ENCODE data around the gene FAM168A. TPM values are rescaled to one million over a fixed set of nuclear protein-coding genes. Genes with fewer than 3 reads are reported as not detected.

FAM168A gene
- total and polyA plus RNA-seq, 9 of the 15 experiments (the other 6 are each of a cell fraction or from before 2014, with no cell fraction given): 0.44 to 7.2 (median 2.9) TPM

DNA sequence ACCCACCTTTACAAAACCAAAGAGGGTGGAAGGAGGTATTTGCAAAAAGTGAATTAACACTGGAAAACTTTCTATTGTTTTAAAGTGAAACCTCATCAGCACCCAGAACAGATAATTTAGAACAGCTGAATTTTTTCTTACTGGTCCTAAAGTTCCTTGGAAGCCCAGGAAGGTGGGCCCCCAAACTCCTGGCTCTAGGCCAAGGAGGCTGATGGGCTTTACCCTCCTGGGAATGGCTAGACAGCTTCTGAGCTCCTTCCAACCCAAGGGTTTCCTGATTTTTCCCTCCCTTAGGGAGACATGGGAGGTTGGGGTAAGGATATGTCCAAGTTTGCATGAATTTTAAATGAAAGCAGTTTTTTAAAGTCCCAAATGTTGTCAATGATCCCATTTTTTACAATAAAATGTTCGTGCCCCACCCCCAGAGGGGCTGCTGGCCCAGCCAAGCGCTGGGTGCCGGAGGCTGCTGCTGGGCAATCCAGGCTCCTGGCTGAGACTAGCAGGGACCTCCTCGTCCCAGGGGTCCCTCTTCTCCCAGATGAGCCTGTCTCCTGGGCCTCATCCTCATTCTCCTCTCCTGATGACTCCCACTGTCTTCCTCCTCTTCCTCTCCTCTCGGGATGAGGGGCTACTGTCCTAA lies 193.3 kb downstream of the FAM168A start:
- Histone ChIP-seq H3K27me3 (ENCODE audit: control insufficient read depth in 2 of 2, insufficient read depth in 2 of 2, low read length in 2 of 2) (no peaks in the 10 kb centered on the region), H4K20me1 (replicated peaks; ENCODE audit: control insufficient read depth, insufficient read depth, low read length) (no peaks in the 10 kb centered on the region; the same call in 1 of the 2 replicates), H3K9me3 (replicated peaks; ENCODE audit: control insufficient read depth, insufficient read depth, low read depth, low read length) (no peaks in the 10 kb centered on the region), H3K9me1 (ENCODE audit: control insufficient read depth, insufficient read depth, low read length) (no peaks in the 10 kb centered on the region), H3K27ac (ENCODE audit: extremely low read depth, low read depth, low read length) (no peak overlapping the region), H2AFZ (ENCODE audit: low read depth, low read length) (no peak overlapping the region; the same call in 1 of the 2 replicates), H3K4me1 (replicated peaks in 1 of 2; ENCODE audit: control insufficient read depth in 2 of 2, insufficient read depth in 2 of 2, low read length in 2 of 2) (peaks cover 0 to 4% of the 10 kb centered on the region in 2 experiments; a peak in 1 of 5 replicates), H3K9ac (ENCODE audit: insufficient read depth in 1 of 2, low read depth in 2 of 2, low read length in 2 of 2) (peak overlapping the region in 1 of 2 experiments; percentile 48; a peak in 1 of 4 replicates), H3K36me3 (ENCODE audit: control insufficient read depth, insufficient read depth, low read length) (no peaks in the 10 kb centered on the region), H3K79me2 (ENCODE audit: control insufficient read depth, insufficient read depth, low read length) (no peaks in the 10 kb centered on the region), H3K4me2 (ENCODE audit: insufficient read depth, low read length) (no peak overlapping the region), H3K4me3 (no peak overlapping the region)
- DNase-seq (ENCODE audit: extremely low read depth in 1 of 4, low spot score in 3 of 4) (no peak), FAIRE-seq (no peak), ATAC-seq (no peak)
- WGBS (ENCODE audit: insufficient coverage, low coverage, missing lambda C conversion rate): 66% methylated on average over 5 of the region's 5 CpGs
- in situ Hi-C loops (cut with MboI): loop anchor here (5.0 kb wide), 1 partner anchor 253 kb away; no protein-coding TSS in a partner anchor
- ChIA-PET POLR2A (no interaction called here), CTCF (ENCODE audit: low intra/inter-chr PET ratio) (interaction anchor here (0.9 to 3.6 kb wide), 3 partner anchors 256 to 1166 kb away, joined by 3 to 37 read pairs (median 3); no protein-coding TSS in a partner anchor)
- no TSS peak for BruUV-seq (replicated peaks)
- TF ChIP-seq NFIC (IDR thresholded peaks at IDR 0.05): peak; percentile 64
- TF ChIP-seq, protein P1, sequence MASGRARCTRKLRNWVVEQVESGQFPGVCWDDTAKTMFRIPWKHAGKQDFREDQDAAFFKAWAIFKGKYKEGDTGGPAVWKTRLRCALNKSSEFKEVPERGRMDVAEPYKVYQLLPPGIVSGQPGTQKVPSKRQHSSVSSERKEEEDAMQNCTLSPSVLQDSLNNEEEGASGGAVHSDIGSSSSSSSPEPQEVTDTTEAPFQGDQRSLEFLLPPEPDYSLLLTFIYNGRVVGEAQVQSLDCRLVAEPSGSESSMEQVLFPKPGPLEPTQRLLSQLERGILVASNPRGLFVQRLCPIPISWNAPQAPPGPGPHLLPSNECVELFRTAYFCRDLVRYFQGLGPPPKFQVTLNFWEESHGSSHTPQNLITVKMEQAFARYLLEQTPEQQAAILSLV (tag; IDR thresholded peaks at IDR 0.05): no peak
- TF ChIP-seq, protein P2, sequence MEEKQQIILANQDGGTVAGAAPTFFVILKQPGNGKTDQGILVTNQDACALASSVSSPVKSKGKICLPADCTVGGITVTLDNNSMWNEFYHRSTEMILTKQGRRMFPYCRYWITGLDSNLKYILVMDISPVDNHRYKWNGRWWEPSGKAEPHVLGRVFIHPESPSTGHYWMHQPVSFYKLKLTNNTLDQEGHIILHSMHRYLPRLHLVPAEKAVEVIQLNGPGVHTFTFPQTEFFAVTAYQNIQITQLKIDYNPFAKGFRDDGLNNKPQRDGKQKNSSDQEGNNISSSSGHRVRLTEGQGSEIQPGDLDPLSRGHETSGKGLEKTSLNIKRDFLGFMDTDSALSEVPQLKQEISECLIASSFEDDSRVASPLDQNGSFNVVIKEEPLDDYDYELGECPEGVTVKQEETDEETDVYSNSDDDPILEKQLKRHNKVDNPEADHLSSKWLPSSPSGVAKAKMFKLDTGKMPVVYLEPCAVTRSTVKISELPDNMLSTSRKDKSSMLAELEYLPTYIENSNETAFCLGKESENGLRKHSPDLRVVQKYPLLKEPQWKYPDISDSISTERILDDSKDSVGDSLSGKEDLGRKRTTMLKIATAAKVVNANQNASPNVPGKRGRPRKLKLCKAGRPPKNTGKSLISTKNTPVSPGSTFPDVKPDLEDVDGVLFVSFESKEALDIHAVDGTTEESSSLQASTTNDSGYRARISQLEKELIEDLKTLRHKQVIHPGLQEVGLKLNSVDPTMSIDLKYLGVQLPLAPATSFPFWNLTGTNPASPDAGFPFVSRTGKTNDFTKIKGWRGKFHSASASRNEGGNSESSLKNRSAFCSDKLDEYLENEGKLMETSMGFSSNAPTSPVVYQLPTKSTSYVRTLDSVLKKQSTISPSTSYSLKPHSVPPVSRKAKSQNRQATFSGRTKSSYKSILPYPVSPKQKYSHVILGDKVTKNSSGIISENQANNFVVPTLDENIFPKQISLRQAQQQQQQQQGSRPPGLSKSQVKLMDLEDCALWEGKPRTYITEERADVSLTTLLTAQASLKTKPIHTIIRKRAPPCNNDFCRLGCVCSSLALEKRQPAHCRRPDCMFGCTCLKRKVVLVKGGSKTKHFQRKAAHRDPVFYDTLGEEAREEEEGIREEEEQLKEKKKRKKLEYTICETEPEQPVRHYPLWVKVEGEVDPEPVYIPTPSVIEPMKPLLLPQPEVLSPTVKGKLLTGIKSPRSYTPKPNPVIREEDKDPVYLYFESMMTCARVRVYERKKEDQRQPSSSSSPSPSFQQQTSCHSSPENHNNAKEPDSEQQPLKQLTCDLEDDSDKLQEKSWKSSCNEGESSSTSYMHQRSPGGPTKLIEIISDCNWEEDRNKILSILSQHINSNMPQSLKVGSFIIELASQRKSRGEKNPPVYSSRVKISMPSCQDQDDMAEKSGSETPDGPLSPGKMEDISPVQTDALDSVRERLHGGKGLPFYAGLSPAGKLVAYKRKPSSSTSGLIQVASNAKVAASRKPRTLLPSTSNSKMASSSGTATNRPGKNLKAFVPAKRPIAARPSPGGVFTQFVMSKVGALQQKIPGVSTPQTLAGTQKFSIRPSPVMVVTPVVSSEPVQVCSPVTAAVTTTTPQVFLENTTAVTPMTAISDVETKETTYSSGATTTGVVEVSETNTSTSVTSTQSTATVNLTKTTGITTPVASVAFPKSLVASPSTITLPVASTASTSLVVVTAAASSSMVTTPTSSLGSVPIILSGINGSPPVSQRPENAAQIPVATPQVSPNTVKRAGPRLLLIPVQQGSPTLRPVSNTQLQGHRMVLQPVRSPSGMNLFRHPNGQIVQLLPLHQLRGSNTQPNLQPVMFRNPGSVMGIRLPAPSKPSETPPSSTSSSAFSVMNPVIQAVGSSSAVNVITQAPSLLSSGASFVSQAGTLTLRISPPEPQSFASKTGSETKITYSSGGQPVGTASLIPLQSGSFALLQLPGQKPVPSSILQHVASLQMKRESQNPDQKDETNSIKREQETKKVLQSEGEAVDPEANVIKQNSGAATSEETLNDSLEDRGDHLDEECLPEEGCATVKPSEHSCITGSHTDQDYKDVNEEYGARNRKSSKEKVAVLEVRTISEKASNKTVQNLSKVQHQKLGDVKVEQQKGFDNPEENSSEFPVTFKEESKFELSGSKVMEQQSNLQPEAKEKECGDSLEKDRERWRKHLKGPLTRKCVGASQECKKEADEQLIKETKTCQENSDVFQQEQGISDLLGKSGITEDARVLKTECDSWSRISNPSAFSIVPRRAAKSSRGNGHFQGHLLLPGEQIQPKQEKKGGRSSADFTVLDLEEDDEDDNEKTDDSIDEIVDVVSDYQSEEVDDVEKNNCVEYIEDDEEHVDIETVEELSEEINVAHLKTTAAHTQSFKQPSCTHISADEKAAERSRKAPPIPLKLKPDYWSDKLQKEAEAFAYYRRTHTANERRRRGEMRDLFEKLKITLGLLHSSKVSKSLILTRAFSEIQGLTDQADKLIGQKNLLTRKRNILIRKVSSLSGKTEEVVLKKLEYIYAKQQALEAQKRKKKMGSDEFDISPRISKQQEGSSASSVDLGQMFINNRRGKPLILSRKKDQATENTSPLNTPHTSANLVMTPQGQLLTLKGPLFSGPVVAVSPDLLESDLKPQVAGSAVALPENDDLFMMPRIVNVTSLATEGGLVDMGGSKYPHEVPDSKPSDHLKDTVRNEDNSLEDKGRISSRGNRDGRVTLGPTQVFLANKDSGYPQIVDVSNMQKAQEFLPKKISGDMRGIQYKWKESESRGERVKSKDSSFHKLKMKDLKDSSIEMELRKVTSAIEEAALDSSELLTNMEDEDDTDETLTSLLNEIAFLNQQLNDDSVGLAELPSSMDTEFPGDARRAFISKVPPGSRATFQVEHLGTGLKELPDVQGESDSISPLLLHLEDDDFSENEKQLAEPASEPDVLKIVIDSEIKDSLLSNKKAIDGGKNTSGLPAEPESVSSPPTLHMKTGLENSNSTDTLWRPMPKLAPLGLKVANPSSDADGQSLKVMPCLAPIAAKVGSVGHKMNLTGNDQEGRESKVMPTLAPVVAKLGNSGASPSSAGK (IDR thresholded peaks at IDR 0.05): 0 out of 2 replicates have a peak, but pooled peaks have one; percentile 2
- intact Hi-C loops (cut with micrococcal nuclease): loop anchor here (1.0 kb wide), 1 partner anchor 257 kb away; no protein-coding TSS in a partner anchor
